ENCODE results near the gene EXOSC3. TPM values are rescaled to one million over a fixed set of nuclear protein-coding genes. Genes with fewer than 3 reads are reported as not detected.
"Not testable (repeated sequence)": the region's sequence is repeated elsewhere in the genome, so short reads cannot be mapped to it uniquely, and the experiment has no call there.

The EXOSC3 gene
- total and polyA plus RNA-seq, 11 donors: 9.6 to 24.0 (median 14.0) TPM

DNA sequence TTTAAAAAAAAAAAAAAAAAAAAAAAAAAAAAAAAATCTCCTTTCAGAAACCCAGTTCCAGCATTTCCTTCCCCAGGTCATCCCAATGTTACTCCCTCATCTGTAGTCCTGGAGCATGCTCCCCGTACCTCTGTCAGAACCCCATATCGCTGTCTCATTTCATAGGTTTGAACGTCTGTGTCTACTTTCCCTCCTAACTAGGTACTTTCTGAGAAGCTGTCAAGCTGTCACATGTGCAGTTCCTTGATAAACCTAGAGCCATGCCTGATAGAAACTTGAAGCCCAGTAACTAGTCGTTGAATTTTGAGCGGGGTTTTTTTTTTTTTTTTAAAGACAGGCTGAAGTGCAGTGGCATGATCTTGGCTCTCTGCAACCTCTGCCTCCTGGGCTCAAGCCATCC, 15.6 kb downstream of the EXOSC3 start:
- ATAC-seq (no peak), DNase-seq (no peak)
- TF ChIP-seq POLR2A (IDR thresholded peaks at IDR 0.05): no peak
- TF ChIP-seq, protein P1, sequence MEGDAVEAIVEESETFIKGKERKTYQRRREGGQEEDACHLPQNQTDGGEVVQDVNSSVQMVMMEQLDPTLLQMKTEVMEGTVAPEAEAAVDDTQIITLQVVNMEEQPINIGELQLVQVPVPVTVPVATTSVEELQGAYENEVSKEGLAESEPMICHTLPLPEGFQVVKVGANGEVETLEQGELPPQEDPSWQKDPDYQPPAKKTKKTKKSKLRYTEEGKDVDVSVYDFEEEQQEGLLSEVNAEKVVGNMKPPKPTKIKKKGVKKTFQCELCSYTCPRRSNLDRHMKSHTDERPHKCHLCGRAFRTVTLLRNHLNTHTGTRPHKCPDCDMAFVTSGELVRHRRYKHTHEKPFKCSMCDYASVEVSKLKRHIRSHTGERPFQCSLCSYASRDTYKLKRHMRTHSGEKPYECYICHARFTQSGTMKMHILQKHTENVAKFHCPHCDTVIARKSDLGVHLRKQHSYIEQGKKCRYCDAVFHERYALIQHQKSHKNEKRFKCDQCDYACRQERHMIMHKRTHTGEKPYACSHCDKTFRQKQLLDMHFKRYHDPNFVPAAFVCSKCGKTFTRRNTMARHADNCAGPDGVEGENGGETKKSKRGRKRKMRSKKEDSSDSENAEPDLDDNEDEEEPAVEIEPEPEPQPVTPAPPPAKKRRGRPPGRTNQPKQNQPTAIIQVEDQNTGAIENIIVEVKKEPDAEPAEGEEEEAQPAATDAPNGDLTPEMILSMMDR (IDR thresholded peaks at IDR 0.05): no peak
- intact Hi-C loops (cut with DNase I): loop anchor here in 1 of 10 donors (10.0 kb wide), 1 partner anchor 185 kb away; no protein-coding TSS in a partner anchor
- Histone ChIP-seq H3K4me3 (no peak overlapping the region), H3K27me3 (no peaks in the 10 kb centered on the region), H3K4me1 (no peaks in the 10 kb centered on the region), H3K9me3 (no peaks in the 10 kb centered on the region), H3K27ac (no peak overlapping the region), H3K36me3 (peaks cover 0 to 78% (median 47%) of the 10 kb centered on the region in 9 donors)
- 70 to 85% (median 77%) methylated on average over 5 of the region's 5 CpGs for WGBS, 4 donors

DNA sequence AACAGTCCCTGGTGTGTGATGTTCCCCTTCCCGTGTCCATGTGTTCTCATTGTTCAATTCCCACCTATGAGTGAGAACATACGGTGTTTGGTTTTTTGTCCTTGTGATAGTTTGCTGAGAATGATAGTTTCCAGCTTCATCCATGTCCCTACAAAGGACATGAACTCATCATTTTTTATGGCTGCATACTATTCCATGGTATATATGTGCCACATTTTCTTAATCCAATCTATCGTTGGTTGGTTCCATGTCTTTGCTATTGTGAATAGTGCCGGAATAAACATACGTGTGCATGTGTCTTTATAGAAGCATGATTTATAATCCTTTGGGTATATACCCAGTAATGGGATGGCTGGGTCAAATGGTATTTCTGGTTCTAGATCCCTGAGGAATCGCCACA, 19.6 kb downstream of the EXOSC3 start:
- H3K9me3 ChIP-seq, ATAC-seq, H3K27me3 ChIP-seq, H3K4me3 ChIP-seq, H3K27ac ChIP-seq, H3K4me1 ChIP-seq, DNase-seq: not testable (repeated sequence)
- peaks cover 0 to 60% (median 38%) of the 10 kb centered on the region in 9 donors for H3K36me3 ChIP-seq
- 84 to 98% (median 93%) methylated on average over 6 of the region's 6 CpGs for WGBS, 4 donors
- intact Hi-C loops (cut with DNase I): loop anchor here in 1 of 10 donors (10.0 kb wide), 1 partner anchor 180 kb away; no protein-coding TSS in a partner anchor

DNA sequence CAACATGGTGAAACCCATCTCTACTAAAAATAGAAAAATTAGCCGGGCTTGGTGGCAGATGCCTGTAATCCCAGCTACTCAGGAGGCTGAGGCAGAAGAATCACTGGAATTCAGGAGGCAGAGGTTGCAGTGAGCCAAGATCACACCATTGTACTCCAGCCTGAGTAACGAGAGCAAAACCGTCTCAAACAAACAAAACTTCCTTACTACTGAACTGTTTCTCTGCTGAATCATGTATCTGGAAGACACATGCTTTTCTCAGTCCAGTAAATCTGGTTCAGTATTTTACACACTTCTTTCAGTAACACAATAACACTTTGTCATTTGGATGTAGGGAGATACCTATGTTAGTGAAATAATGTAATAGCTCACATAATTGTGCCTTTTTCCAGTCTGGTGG, 23.4 kb downstream of the EXOSC3 start:
- Histone ChIP-seq H3K4me3 (no peak overlapping the region), H3K27me3 (no peaks in the 10 kb centered on the region), H3K27ac (no peak overlapping the region), H3K36me3 (peaks cover 0 to 33% (median 19%) of the 10 kb centered on the region in 9 donors), H3K4me1 (no peaks in the 10 kb centered on the region), H3K9me3 (no peaks in the 10 kb centered on the region)
- no peak for DNase-seq
- WGBS, 4 donors: 63 to 76% (median 73%) methylated on average over 3 of the region's 3 CpGs
- intact Hi-C loops (cut with DNase I): loop anchor here in 1 of 10 donors (10.0 kb wide), 1 partner anchor 177 kb away; no protein-coding TSS in a partner anchor
- TF ChIP-seq, protein P1 (IDR thresholded peaks at IDR 0.05): no peak
- TF ChIP-seq POLR2A (IDR thresholded peaks at IDR 0.05): no peak
- ATAC-seq: no peak

DNA sequence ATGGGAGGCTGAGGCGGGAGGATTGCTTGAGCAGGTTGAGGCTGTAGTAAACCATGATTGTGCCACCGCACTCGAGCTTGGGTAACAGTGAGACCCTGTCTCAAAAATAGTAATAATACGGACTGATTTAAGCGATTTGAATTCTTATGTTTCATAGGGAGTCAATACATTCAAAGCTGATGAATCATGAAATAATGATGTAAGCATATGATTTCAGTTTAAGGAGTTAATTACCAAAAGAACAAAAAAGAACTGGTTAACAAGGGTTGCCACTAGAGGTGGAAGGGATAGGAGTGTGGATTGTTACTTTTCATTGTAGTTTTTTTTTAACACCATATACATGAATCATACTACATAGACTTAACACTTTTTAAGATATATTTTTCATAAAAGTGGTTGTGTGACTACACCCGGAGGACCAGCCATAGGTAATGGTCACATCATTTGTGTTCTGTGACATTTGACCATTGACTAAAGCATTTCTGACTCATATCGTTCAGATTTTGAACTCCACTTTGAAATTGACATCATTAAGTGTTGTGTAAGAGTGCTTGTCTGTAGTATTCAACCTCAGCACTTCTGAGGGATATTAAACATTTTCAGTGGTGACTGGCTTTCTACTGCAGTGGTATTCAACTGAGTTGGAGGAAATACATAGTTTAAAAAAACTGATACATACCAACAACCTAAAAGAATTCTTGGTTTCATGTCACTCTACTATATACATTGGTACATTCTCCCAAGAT, 24.3 kb downstream of the EXOSC3 start:
- no peaks in the 10 kb centered on the region for H3K27me3 ChIP-seq
- no peak overlapping the region for H3K27ac ChIP-seq
- intact Hi-C loops (cut with DNase I): loop anchor here in 1 of 10 donors (10.0 kb wide), 1 partner anchor 176 kb away; no protein-coding TSS in a partner anchor
- H3K4me3 ChIP-seq: no peak overlapping the region
- H3K36me3 ChIP-seq: peaks cover 0 to 33% (median 19%) of the 10 kb centered on the region in 9 donors
- H3K4me1 ChIP-seq: no peaks in the 10 kb centered on the region
- H3K9me3 ChIP-seq: no peaks in the 10 kb centered on the region
- DNase-seq (no peak), ATAC-seq (no peak)
- TF ChIP-seq, protein P1 (IDR thresholded peaks at IDR 0.05): no peak
- no peak for TF ChIP-seq POLR2A (IDR thresholded peaks at IDR 0.05)
- WGBS, 4 donors: 90 to 93% (median 91%) methylated on average over 7 of the region's 7 CpGs

All from heart left ventricle (tissue), 16 donors.